HG02981 (cell line): ENCODE data around the gene CPAMD8.
"Not testable (repeated sequence)": the region's sequence is repeated elsewhere in the genome, so short reads cannot be mapped to it uniquely, and the experiment has no call there.

ENCODE experiments used
- ATAC-seq: cut with Tn5 transposase; IDR thresholded peaks from one replicate; pipeline ENCODE4 v1.9.1; 2021; ENCODE audit warnings: mild to moderate bottlenecking, moderate library complexity; ENCODE audit not compliant: unreplicated experiment

The CPAMD8 gene

GRCh38 chr19:17002455-17002854 lies 24.2 kb downstream of the CPAMD8 start:
- no peak for ATAC-seq

- ATAC-seq, result no peak
These were observed 24.9 kb downstream of the CPAMD8 start for GRCh38 chr19:17001603-17002183.

DNA sequence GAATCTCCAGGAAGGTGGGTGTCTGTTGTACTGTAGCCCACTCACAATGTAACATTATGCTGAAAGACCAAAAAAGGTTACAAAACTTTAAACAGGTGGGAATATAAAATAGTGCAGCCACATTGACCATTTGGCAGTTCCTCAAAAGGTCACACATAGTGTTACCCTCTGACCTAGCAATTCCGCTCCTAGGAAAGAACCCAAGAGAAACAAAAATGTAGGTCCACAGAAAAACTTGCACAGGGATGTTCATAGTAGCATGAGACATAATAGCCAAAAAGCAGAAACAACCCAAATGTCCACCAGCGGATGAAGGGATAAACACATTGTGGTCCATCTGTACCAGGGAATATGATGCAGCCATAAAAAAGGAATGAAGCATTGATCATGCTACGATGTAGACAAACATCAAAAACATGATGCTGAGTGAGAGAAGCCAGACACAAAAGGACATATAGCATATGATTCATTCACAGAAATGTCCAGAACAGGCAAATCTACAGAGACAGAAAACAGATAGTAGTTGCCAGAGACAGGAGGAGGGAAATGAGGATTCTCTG lies 27.9 kb downstream of the CPAMD8 start:
- no peak for ATAC-seq

DNA sequence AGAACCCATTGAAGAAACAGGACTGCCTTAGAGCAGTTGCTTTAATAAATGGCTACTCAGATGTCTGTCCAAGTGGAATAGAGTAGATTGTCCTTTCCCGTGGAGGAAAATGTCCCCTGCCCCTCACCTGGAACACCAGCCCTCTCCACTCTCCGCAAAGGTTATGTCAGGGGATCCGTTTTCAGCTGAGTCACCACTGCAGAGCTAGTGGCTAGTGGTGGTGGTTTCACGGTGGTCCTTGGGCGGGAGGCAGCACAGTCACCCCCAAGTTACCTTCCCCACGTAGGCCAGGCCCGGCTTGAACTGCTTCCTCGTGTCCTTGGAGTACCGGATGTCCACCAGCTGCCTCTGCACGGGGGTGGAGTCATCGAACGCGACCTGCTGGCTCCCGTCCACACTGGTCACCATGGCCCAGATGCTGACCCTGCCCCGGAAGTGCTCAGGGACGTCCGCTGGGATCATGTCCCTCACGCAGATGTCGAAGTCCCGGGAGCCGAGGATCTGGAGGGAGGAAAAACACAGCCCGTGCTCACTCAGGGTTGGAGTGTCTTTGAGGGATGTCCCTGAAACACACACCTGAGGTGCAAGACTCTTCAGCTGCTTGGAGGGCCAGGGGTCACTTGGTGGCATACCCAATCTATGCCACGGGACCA lies 29.6 kb downstream of the CPAMD8 start:
- not testable (repeated sequence) for ATAC-seq

DNA sequence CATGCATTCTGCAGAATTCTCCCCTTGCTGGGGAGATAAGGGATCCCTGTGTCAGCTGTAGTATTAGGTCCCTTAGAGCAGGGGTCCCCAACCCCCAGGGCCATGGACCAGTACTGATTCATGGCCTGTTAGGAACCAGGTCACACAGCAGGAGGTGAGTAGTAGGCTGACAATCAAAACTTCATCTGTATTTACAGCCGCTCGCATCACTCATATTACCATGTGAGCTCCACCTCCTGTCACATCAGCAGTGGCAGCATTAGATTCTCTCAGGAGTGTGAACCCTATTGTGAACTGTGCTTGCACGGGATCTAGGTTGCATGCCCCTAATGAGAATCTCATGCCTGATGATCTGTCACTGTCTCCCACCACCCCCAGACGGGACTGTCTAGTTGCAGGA lies 37.9 kb downstream of the CPAMD8 start:
- ATAC-seq, result no peak

GRCh38 chr19:16985403-16985802 lies 41.2 kb downstream of the CPAMD8 start:
- no peak for ATAC-seq

GRCh38 chr19:16982586-16982985 lies 44.0 kb downstream of the CPAMD8 start:
- ATAC-seq, result not testable (repeated sequence)

GRCh38 chr19:16978839-16979802 lies 47.5 kb downstream of the CPAMD8 start:
- ATAC-seq, result no peak

- ATAC-seq, result no peak
These were observed 48.5 kb downstream of the CPAMD8 start for GRCh38 chr19:16978156-16978555.

DNA sequence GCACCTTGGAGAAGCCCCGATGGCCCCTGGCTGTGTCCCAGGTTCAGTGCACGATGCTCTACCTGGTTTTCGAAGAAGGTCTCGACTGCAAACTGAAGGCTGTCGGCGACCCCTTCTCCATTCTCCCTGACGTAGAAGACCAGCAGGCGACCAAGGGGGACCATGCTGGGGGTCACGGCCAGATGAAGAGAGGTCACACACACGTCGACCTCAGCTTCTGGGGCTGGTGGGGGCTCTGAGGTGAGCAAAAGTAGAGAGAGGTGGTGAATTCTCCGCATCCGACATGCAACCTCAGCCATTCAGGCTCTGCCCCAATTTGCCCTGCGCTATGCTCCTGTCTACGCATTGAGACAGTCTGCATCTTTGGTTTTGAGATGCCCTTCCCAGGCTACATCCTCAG lies 49.3 kb downstream of the CPAMD8 start:
- no peak for ATAC-seq

GRCh38 chr19:16976446-16976845 lies 50.2 kb downstream of the CPAMD8 start:
- no peak for ATAC-seq

DNA sequence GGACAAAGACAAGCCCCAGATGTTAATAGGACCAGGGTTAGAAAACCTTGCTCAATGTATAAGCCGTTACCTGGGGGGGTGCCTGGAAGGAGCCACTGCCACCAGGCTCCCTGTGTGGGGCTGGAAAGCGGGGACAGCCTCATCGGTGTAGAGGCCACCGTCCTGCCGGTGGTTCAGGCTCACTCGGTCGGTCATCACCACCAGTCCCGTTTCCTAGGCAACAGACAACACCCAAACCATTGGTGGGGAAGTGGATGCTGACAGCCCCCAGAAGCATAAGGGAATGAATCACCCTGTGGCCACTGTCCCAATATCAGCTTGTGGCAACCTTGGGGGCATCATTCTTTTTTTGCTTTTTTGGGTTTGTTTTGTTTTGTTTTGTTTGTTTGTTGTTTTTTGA lies 55.8 kb downstream of the CPAMD8 start:
- ATAC-seq, result no peak

DNA sequence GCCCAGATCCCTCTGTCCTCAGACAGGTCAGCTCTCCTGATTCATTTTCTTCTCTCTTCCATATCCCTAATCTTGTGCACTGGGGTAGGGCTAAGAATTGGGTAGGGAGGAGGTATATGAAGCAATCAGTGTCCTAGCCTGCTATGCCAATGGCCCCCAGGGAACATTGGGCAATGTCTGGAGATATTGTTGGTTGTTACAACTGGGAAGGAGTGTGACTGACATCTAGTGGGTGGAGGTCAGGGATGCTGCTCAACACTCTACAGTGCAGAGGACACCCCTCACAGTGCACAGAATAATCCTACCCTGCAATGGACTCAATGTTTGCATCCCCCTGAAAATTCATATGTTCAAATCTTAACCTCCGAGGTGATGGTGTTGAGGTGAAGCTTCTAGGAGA lies 57.5 kb downstream of the CPAMD8 start:
- ATAC-seq, result no peak

DNA sequence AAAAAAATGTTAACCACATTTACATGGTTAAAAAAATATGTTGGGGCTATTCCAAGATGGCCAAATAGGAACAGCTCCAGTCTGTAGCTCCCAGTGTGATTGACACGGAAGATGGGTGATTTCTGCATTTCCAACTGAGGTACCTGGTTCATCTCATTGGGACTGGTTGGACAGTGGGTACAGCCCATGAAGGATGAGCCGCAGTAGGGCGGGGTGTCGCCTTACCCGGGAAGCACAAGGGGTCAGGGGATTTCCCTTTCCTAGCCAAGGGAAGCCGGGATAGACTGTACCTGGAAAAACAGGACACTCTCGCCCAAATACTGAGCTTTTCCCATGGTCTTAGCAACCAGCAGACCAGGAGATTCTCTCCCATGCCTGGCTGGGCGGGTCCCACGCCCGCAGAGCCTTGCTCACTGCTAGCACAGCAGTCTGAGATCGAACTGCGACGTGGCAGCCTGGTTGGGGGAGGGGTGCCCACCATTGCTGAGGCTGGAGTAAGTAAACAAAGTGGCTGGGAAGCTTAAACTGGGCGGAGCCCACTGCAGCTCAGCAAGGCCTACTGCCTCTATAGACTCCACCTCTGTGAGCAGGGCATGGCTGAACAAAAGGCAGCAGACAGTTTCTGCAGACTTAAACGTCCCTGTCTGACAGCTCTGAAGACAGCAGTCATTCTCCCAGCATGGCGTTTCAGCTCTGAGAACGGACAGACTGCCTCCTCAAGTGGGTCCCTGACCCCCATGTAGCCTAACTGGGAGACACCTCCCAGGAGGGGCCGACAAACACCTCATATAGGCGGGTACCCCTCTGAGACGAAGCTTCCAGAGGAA lies 65.4 kb downstream of the CPAMD8 start:
- ATAC-seq, result not testable (repeated sequence)

GRCh38 chr19:16958277-16958676 lies 68.3 kb downstream of the CPAMD8 start:
- ATAC-seq, result not testable (repeated sequence)

- no peak for ATAC-seq
These were observed 68.8 kb downstream of the CPAMD8 start for GRCh38 chr19:16957855-16958254.

DNA sequence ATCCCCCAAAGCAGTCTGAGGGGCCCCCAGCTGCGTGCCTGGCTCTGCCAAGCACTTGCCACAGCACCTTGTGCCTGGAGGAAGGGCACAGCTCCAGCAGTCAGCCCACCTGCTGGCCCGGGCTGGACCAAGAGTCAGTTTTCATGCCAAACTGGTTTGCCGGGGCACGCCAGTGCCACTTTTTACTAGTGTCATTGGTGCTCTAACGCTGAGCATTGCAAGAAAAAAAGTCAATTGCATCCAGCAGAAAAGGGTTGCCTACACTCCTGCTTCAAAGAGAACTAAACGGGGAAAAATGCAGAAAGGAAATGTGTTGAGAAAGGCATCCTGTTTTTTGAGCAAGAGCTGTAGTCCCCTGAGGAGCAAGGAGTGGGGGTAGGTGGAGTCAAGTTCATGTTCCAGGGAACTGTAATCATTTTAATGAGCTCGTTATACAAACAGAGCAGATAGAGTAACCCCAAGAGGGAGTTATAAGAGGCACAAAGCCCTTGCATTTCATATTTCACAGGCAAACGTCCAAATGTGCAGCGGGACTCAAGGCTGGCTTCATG lies 69.4 kb downstream of the CPAMD8 start:
- ATAC-seq, result no peak

DNA sequence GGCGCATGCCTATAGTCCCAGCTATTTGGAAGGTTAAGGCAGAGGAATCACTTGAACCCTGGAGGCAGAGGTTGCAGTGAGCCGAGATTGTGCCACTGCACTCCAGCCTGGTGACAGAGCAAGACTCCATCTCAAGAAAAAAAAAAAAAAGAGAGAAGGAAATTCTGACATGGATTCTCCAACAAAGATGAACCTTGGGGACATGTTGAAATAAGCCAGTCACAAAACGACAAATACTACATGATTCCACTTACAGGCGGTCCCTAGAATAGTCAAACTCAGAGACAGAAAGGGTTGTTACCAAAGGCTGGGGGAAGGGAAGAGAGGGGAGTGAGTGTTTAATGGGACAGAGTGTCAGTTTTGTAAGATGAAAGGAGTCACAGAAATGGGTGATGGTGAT lies 71.4 kb downstream of the CPAMD8 start:
- ATAC-seq, result no peak

DNA sequence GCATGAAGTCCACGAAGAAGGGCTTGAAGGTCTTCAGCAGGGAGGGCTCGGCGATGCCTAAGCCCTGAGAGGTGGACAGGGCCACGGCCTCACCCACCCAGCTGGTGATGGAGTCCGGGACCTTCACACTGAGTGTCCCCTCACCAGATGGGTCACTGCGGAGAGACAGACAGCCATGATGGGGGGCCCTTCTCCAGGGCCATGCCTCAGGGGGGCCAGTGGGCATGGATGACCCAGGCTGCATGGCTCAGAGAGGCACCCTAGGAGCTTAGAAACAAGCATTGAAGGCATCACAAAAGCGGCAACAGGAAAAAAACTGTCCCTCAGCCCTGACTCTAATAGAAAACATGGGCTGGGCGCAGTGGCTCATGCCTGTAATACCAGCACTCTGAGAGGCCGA lies 74.6 kb downstream of the CPAMD8 start:
- ATAC-seq, result no peak

- ATAC-seq, result no peak
These were observed 75.1 kb downstream of the CPAMD8 start for GRCh38 chr19:16951529-16951928.
